Coronary artery (tissue), 2 donors: ENCODE results near the gene SELENOI.
"Not testable (repeated sequence)": the region's sequence is repeated elsewhere in the genome, so short reads cannot be mapped to it uniquely, and the experiment has no call there.

ENCODE experiments used
- DNase-seq: peaks from one replicate; pipeline ENCODE4 v3.0.0-alpha.2; 2017; ENCODE audit warnings: low spot score
- H3K27ac ChIP-seq, 2 donors: fragments of 200-600 bp; sonication (generic); one replicate each; pipeline ENCODE4 v1.5.1; 2016 to 2019
- H3K4me3 ChIP-seq: fragments of 200-600 bp; sonication (generic); 2 replicates; pipeline ENCODE4 v1.5.1; 2016; ENCODE audit warnings: mild to moderate bottlenecking, moderate library complexity
- TF ChIP-seq, protein P1 (sequence below): fragments of 200-600 bp; sonication (generic); IDR thresholded peaks from one replicate; pipeline ENCODE4 v1.5.1; 2019; ENCODE audit warnings: antibody characterized with exemption

SELENOI gene

DNA sequence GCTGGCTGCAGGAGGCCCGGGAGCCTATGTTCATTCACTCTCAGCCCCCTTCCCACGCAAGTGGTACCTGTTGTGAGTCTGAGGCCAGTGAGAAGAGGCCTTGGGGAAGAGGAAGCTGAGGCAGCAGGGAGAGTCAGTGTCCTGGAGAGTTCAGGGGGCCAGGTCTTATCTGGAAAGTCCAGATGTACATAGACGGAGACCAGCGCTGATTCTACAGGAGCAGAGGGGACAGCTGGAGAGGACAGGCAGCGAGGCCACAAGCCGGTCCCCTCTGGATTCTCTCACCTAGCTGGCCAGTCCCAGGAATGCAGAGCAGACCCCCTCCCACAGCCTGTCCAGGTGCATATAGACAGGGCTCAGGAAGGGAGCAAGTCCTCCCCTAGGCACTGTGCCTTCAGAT is 29.1 kb upstream of the SELENOI start:
- TF ChIP-seq, protein P1, sequence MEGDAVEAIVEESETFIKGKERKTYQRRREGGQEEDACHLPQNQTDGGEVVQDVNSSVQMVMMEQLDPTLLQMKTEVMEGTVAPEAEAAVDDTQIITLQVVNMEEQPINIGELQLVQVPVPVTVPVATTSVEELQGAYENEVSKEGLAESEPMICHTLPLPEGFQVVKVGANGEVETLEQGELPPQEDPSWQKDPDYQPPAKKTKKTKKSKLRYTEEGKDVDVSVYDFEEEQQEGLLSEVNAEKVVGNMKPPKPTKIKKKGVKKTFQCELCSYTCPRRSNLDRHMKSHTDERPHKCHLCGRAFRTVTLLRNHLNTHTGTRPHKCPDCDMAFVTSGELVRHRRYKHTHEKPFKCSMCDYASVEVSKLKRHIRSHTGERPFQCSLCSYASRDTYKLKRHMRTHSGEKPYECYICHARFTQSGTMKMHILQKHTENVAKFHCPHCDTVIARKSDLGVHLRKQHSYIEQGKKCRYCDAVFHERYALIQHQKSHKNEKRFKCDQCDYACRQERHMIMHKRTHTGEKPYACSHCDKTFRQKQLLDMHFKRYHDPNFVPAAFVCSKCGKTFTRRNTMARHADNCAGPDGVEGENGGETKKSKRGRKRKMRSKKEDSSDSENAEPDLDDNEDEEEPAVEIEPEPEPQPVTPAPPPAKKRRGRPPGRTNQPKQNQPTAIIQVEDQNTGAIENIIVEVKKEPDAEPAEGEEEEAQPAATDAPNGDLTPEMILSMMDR = no peak
- Histone ChIP-seq H3K4me3 (no peak overlapping the region), H3K27ac (no peak overlapping the region)
- no peak for DNase-seq

GRCh38 chr2:26317377-26318105 is 28.4 kb upstream of the SELENOI start:
- TF ChIP-seq, protein P1 = no peak
- DNase-seq = no peak
- no peak overlapping the region for H3K27ac ChIP-seq
- no peak overlapping the region for H3K4me3 ChIP-seq

DNA sequence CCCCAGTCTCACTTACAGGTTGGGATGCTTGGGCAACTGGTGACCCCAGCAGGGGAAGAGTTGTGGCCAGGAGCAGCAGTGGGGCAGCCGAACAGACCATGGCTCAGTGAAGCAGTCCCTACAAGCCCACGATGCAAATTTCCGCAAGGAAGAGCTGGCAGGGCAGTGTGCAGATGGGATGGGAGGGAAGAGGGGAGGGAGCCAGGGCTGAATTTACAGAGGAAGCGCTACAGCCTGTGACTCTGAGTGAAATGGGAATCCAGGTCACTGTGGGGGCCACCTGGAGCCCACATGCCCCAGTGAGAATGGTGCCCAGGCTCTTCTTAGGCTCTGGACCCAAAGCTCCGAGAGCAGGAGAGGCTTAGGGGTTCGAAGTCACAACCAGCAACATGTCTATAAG is 27.0 kb upstream of the SELENOI start:
- H3K27ac ChIP-seq = no peak overlapping the region
- no peak for DNase-seq
- no peak overlapping the region for H3K4me3 ChIP-seq
- TF ChIP-seq, protein P1 = no peak

GRCh38 chr2:26324479-26324878 is 21.5 kb upstream of the SELENOI start:
- H3K27ac ChIP-seq, DNase-seq, H3K4me3 ChIP-seq: not testable (repeated sequence)

DNA sequence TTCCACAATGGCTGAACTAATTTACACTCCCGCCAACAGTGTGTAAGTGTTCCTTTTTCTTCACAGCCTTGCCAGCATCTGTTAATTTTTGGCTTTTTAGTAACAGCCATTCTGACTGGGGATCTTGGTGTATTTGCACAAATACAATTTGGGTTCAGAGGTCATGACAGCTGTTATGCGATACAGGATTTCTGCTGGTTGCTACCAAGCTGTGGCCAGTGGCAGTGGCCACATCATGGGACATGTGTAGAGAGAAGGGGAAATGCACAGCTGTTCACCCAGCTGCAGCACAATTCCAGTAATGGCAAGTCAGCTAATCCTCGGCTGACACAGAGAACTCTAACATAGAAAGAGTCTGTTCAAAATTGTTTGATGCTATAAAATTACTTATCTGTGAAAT is 21.0 kb upstream of the SELENOI start:
- no peak for DNase-seq
- H3K27ac ChIP-seq = no peak overlapping the region
- H3K4me3 ChIP-seq = no peak overlapping the region
- TF ChIP-seq, protein P1 = no peak

DNA sequence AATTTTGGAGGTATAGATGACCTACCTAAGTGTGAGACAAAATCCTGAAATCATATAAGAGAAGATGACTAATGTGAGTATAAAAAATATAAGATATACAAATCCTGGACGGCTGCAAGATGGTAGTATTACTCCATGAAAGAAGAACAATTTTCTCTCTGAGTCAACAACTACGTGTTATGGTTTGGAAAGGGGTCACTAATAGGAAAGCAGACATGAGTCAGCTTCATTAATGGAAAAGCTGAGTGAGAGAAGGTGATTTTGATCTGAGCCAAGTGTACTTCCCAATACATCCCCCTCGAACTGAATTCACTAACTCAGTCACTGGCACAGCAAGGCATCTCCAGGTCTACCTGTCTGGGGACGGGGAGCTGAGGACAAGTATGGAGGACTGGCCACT is 20.1 kb upstream of the SELENOI start:
- DNase-seq = no peak
- H3K27ac ChIP-seq = no peak overlapping the region
- TF ChIP-seq, protein P1 = no peak
- H3K4me3 ChIP-seq = no peak overlapping the region

- no peak overlapping the region for H3K27ac ChIP-seq
- no peak overlapping the region for H3K4me3 ChIP-seq
- TF ChIP-seq, protein P1 = no peak
- no peak for DNase-seq
These were observed 19.4 kb upstream of the SELENOI start for GRCh38 chr2:26326514-26326913.
